Neural cell (in vitro differentiated cells): ENCODE measurements around the gene IL4I1.

ENCODE experiments used
- CTCF ChIP-seq: fragments of 450-650 bp; IDR thresholded peaks from 2 replicates; pipeline ENCODE4 v1.5.1; 2014; ENCODE audit warnings: antibody characterized with exemption, mild to moderate bottlenecking, moderate library complexity; ENCODE audit not compliant: poor library complexity, severe bottlenecking
- EP300 ChIP-seq: fragments of 450-650 bp; conservative IDR thresholded peaks from 2 replicates; pipeline ENCODE4 v1.6.1; 2014; ENCODE audit warnings: antibody characterized with exemption, mild to moderate bottlenecking, moderate library complexity; ENCODE audit not compliant: poor library complexity, severe bottlenecking
- REST ChIP-seq: IDR thresholded peaks from 2 replicates; pipeline ENCODE4 v1.6.1; 2012; ENCODE audit warnings: borderline replicate concordance

- TF ChIP-seq REST = no peak
- no peak for TF ChIP-seq CTCF
- TF ChIP-seq EP300 = no peak
These were observed 10.3 kb upstream of the IL4I1 start for GRCh38 chr19:49906879-49907564.
